GM10847 (cell line): ENCODE data around the gene MON1A.

Experiments
- POLR2A ChIP-seq: IDR thresholded peaks from 2 replicates; pipeline ENCODE4 v1.6.1; 2011; ENCODE audit not compliant: insufficient read length; ENCODE audit errors: extremely low read depth

Gene MON1A

DNA sequence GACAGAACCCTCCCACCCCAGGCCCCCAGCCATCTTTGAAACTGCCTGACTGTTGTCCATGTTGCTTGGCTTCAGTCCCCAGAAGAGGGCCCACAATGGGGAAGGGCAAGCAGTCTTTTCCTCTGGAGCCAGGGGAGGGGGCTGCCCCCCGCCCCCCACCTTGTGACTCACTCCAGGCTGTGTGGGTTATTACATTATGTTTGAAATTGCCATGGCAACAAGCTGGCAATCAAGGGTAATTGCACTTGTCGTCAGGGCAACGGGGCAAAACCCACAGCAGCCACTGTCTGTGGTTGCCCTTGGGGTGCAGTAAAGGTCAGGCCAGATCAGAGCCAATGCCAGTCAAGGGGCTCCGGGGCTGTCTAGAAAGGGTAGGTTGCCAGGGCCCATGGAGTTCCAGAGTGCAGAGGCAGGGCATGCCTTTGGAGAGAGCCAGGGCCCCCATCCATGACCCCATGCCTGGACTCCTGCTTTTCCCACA, 56.8 kb downstream of the MON1A start:
- TF ChIP-seq POLR2A: no peak

DNA sequence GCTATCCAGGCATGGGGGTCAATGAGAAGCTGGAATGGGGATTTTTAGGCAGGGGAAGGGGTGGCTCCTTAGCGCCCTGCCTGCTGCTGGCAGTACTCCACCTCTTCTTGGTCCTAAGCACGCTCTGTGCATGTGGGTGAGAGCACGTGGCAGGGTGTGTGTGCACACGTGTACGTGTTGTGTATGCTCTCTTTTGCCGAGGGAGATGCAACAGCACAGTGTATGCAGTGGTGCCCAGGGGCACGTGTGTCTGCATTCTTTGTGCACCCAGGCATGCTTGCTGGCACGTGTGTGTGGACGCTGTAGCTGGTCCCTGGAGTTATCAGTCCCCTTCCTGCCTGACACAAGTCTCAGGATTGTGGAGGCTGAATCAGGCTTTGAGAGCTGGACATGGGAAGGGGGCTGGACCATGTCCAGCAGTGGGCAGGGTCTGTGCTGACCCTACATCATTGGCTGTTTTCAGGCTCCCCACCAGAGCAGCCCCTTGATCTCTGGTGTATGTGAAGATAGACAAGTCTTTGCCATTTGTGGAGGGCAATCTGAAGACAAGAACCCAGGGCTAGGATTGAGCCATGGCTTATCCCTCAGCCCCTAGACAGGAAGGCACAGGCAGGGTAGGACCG, 58.0 kb downstream of the MON1A start:
- no peak for TF ChIP-seq POLR2A

DNA sequence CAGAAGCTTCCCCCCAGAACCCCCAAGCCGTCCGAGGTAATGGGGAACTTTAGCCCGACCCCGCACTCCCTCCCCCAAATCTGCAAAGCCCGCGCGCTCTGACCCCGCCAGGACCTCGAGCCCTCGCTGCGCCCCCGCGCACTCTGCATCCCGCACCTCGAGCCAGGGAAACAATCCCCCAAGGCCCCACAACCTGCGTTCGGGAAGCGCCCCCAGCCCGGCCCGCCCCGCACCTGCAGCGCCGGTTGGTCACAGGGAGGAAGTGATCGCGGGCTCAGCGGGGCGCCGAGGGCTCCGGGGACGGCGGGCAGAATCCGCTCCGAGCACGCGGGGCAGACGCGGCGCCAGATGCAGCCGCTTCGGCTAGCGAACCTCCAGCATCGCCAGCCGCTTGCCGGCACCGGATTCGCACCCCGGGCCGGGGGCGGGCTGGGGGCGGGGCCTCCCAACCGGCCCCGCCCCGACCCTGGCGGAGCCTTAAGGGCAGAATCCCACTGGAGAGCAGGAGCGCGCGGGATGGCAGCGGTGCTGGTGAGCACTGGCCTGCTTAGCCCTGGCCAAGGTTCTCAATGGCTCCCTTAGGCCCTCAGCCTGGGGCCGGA, 60.0 kb downstream of the MON1A start, which contains the start of gene CAMKV:
Gene CAMKV, minus strand, starts transcription at position 382 of the 602 bp plus-strand sequence. CDS start 7,518 bp downstream, outside the sequence.
- no peak for TF ChIP-seq POLR2A

DNA sequence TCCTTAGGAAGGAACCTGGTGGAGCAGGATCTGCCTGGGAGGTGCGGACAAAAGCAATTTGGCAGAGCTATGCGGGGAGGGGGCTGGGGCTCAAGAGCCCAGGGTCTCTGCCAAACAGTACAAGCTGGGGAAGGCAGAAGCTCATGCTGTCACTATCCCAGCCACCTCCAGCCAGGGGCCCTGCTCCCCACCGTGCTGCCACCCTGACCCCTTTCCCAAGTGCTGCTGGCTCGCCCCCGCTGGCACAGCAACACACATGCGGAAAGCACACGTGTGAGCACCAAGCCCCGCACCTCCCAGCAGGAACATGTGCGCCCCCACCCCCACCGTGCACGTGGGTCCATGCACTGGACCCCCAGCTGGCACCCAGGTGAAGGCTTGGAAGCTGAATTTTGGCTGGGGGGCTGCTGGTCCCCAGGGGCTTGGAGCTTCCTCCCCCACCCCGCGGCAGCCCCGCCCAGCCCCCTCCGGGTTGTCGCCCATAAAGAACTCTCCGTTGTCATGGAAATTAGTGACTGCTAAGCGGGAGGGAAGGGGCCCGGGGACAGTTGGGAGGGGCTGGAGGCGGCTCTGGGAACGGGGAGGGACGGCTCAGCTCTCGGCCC, 60.6 kb downstream of the MON1A start:
- TF ChIP-seq POLR2A: no peak

DNA sequence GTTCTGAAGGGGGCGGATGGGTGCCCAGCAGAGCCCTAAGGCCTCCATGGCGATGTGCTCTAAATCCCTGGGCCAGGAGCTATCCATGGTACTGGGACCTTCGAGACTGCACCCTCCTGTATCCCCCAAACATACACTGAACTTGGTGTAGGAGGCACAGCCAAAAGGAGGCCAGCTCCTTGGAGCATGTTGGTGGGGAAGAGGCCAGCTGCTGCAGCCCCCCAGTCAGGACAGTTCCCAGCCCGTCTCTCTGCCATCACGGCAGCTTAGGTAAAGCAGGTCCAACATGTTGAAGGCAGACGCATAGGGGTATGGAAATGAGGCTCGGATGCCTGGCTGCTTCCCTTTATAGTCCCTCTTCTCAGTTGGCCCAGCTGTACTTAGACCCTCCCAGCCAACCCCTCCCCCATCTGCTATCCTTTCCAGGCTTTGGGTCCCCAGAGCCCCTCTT, 61.7 kb downstream of the MON1A start:
- TF ChIP-seq POLR2A: no peak

DNA sequence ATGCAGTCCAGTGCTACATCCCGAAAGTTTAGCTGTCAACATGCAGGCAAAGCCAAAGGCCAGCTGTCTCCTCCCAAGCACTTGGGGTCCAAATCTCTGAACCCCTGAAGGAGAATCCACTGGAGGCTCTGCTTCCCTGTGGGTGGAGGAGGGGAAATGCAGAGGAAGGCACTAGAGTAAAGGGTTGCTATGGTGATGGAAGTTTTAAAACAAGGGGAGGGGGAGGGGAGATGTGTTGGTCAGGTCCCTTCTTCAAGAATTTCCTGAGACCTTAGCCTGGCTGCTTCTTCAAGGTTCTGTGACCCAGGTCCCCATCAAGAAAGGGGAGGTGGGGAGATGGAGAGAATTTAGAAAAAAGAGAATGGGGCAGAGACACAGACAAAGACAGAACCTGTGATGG, 62.2 kb downstream of the MON1A start:
- TF ChIP-seq POLR2A: no peak

DNA sequence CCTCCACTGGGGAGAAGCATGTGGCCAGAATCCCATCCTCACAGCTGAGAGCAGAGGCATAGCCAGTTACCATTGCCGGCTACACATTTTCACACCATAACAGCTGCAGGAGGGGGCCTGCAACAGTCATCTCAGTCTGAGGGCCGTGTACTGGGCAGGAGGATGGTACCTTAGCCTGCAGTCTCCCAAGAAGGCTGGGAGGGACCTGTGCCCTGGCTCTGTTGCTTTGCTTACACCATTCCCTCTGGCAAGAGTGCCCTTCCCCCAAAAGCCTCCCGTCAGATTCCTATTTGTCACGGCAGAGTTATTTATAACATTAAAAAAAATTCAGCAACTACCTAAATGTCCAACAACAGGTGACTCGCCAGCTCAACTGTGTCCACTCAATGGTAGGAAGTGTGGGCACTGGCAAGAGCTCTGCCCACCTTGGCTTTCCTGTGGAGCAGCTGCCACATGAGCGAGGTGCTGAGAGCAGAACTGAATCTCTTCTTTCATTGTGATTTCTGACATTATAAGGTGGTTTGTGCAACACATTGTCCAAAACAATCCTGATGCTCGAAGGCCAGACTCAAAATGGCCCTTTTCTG, 64.3 kb downstream of the MON1A start:
- TF ChIP-seq POLR2A: no peak

DNA sequence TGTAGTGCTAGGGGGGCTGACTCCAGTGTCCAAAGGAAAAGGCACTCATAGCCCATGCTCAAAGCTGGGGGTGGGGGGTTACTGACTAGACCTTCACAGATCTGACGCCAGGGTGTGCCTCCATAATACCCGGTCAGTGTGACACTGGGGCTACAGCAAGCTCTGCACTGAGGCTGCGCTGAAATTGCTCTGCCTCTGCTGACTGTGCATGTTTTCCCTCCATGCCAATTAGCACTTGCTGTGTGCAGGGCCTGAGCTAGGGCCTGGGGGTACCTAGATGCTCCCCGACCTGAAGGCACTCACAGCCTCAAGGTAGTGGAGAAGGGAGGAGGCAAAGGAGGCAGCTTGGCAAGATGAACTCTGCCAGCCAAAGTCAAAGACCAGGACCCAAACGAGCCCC, 65.1 kb downstream of the MON1A start:
- no peak for TF ChIP-seq POLR2A

DNA sequence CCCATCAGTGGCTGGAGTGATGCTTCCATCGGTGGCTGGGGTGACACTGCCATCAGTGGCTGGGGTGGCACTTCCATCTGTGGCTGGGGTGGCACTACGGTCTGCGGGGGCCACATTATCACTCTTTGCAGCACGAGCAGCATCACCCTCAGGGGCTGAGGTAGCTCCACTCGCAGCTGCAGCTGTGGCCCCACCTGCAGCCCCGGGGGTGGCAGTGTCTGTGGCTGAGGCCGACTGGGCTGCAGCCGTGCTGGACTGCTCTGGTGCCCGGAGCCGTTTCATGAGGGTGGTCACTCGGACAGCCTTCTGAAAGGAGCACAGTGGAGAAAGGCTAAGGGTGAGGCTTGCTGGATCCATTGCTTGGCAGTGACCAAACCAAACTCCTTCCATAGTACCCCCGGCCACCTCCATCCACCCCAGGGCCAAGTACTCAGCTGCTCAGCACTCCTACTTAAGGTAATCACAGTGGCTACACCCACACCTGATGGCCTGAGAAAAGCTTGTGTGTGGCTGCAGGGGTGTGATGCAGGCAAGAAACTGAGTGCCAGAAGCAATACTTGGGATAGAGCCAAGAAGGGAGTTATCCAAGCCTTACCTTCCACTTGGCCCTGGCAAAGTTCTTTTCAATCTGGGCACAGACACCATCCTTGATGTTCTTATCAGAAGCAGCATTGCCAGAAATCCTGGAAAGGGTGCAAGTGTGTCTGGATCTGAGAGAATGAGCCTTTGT, 69.9 kb downstream of the MON1A start:
- no peak for TF ChIP-seq POLR2A
